Panc1 (cell line): ENCODE measurements around the gene ANAPC16. TPM values are rescaled to one million over a fixed set of nuclear protein-coding genes. Genes with fewer than 3 reads are reported as not detected.

ENCODE experiments used
- ATAC-seq: fragments of 200-7000 bp; cut with Tn5 transposase; 2 replicates; pipeline ENCODE4 v1.9.1; 2020; ENCODE audit warnings: mild to moderate bottlenecking, moderate library complexity
- BruUV-seq: library from RNA; stranded (reverse); fragments of 400-500 nt; replicated peaks from 2 replicates; lab custom pipeline; 2021; lab: Mats Ljungman, UMichigan
- CTCF ChIA-PET: fragments of 300-600 bp; sonication (Branson Sonifier 250); formaldehyde crosslinking; loops from one replicate; lab custom pipeline; 2022; ENCODE audit warnings: antibody characterized with exemption; lab: Charles Lee
- POLR2A ChIA-PET: fragments of 300-600 bp; sonication (Branson Sonifier 250); formaldehyde crosslinking; loops from one replicate; lab custom pipeline; 2022; ENCODE audit warnings: antibody characterized with exemption; lab: Charles Lee
- DNase-seq: peaks from one replicate; pipeline ENCODE4 v3.0.0-alpha.2; 2010; ENCODE audit warnings: low read depth, low spot score
- H3K27ac ChIP-seq: 2 replicates; pipeline ENCODE4 v1.5.1; 2011; ENCODE audit warnings: mild to moderate bottlenecking, low read length, inconsistent platforms
- H3K27me3 ChIP-seq: fragments of 200-500 bp; sonication (Bioruptor generic); 2 replicates; pipeline ENCODE4 v1.6.0; 2014; ENCODE audit warnings: low read length, inconsistent platforms; ENCODE audit not compliant: control insufficient read depth, insufficient read depth
- H3K36me3 ChIP-seq: fragments of 200-500 bp; sonication (Bioruptor generic); 2 replicates; pipeline ENCODE4 v1.5.1; 2014; ENCODE audit warnings: inconsistent platforms, mild to moderate bottlenecking, low read length, moderate library complexity; ENCODE audit not compliant: control insufficient read depth, insufficient read depth
- H3K4me1 ChIP-seq: 2 replicates; pipeline ENCODE4 v1.5.1; 2011; ENCODE audit warnings: inconsistent platforms, mild to moderate bottlenecking, low read length, moderate library complexity; ENCODE audit not compliant: control insufficient read depth, insufficient read depth
- H3K4me3 ChIP-seq, 2 experiments: 2 replicates each; pipeline ENCODE4 v1.5.1; 2011 to 2012; ENCODE audit warnings: low read depth in 2 of 2, low read length in 2 of 2, mild to moderate bottlenecking in 2 of 2, inconsistent platforms in 1 of 2, moderate library complexity in 1 of 2
- H3K9me3 ChIP-seq: fragments of 200-500 bp; sonication (Bioruptor generic); 2 replicates; pipeline ENCODE4 v1.5.1; 2014; ENCODE audit warnings: low read depth, mild to moderate bottlenecking, inconsistent platforms, low read length, moderate library complexity; ENCODE audit not compliant: control insufficient read depth, insufficient read depth
- POLR2AphosphoS5 ChIP-seq: IDR thresholded peaks from 2 replicates; pipeline ENCODE4 v1.6.1; 2012; ENCODE audit warnings: mild to moderate bottlenecking, low read depth, low read length, moderate library complexity
- SIN3A ChIP-seq: IDR thresholded peaks from 2 replicates; pipeline ENCODE4 v1.6.1; 2012; ENCODE audit warnings: low read depth, mild to moderate bottlenecking, low read length, moderate library complexity, borderline replicate concordance; ENCODE audit not compliant: insufficient read depth
- TCF7L2 ChIP-seq: IDR thresholded peaks from 2 replicates; pipeline ENCODE4 v1.6.1; 2011; ENCODE audit warnings: mild to moderate bottlenecking, low read depth, low read length, inconsistent platforms
- in situ Hi-C: cut with HindIII; loops from 2 replicates; pipeline ENCODE4 v1.10.0; 2016; ENCODE audit warnings: low sequenced_read_pairs, low pct_unique_long_range_greater_than_20kb
- intact Hi-C: fragments of 100-400 bp; cut with micrococcal nuclease; formaldehyde crosslinking; loops from one replicate; pipeline ENCODE4 v1.10.0; 2022; ENCODE audit not compliant: unreplicated experiment
- total RNA-seq: library from RNA; stranded (reverse); gene quantifications from one replicate; pipeline ENCODE4 v1.2.1, GENCODE V29; 2021; ENCODE audit not compliant: unreplicated experiment
- TF ChIP-seq, protein P1 (sequence below): fragments of 450-650 bp; IDR thresholded peaks from 2 replicates; pipeline ENCODE4 v1.5.1; 2017; ENCODE audit warnings: mild to moderate bottlenecking
- TF ChIP-seq, protein P2 (sequence below), 2 experiments: IDR thresholded peaks; 2 replicates each; pipeline ENCODE4 v1.6.1; 2011 to 2012; ENCODE audit warnings: low read depth in 2 of 2, control low read depth in 1 of 2, low read length in 1 of 2, mild to moderate bottlenecking in 1 of 2, moderate library complexity in 1 of 2; ENCODE audit not compliant: insufficient read depth in 1 of 2

Gene ANAPC16
- total RNA-seq, 1 experiment from 2014 or later = 110 TPM

DNA sequence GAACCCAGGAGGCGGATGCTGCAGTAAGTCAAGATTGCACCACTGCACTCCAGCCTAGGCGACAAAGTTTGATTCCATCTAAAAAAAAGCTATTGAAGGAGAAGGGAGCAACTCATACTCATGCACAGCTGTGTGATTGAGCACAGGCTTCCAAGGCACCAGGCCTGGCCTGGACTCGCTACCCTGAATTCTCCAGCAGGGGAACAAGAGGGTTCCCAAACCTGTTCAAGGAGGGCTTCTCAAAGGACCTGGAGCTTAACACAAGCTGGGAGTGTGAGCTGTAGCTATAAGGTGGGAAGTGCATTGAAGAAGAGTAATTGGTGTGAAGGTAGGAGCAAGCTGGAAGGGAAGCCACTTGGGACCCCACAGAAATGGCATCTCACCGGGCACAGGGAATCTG is 42.8 kb downstream of the ANAPC16 start:
- DNase-seq (no peak), ATAC-seq (no peak)
- Histone ChIP-seq H3K27me3 (no peaks in the 10 kb centered on the region), H3K36me3 (no peaks in the 10 kb centered on the region), H3K9me3 (no peaks in the 10 kb centered on the region), H3K4me3 (no peak overlapping the region), H3K4me1 (peaks cover 43% of the 10 kb centered on the region), H3K27ac (no peak overlapping the region)
- intact Hi-C loops = no loop called here
- in situ Hi-C loops = no loop called here
- TF ChIP-seq POLR2AphosphoS5 (no peak), SIN3A (no peak), TCF7L2 (no peak)
- TF ChIP-seq, protein P1, sequence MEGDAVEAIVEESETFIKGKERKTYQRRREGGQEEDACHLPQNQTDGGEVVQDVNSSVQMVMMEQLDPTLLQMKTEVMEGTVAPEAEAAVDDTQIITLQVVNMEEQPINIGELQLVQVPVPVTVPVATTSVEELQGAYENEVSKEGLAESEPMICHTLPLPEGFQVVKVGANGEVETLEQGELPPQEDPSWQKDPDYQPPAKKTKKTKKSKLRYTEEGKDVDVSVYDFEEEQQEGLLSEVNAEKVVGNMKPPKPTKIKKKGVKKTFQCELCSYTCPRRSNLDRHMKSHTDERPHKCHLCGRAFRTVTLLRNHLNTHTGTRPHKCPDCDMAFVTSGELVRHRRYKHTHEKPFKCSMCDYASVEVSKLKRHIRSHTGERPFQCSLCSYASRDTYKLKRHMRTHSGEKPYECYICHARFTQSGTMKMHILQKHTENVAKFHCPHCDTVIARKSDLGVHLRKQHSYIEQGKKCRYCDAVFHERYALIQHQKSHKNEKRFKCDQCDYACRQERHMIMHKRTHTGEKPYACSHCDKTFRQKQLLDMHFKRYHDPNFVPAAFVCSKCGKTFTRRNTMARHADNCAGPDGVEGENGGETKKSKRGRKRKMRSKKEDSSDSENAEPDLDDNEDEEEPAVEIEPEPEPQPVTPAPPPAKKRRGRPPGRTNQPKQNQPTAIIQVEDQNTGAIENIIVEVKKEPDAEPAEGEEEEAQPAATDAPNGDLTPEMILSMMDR = no peak
- TF ChIP-seq, protein P2, sequence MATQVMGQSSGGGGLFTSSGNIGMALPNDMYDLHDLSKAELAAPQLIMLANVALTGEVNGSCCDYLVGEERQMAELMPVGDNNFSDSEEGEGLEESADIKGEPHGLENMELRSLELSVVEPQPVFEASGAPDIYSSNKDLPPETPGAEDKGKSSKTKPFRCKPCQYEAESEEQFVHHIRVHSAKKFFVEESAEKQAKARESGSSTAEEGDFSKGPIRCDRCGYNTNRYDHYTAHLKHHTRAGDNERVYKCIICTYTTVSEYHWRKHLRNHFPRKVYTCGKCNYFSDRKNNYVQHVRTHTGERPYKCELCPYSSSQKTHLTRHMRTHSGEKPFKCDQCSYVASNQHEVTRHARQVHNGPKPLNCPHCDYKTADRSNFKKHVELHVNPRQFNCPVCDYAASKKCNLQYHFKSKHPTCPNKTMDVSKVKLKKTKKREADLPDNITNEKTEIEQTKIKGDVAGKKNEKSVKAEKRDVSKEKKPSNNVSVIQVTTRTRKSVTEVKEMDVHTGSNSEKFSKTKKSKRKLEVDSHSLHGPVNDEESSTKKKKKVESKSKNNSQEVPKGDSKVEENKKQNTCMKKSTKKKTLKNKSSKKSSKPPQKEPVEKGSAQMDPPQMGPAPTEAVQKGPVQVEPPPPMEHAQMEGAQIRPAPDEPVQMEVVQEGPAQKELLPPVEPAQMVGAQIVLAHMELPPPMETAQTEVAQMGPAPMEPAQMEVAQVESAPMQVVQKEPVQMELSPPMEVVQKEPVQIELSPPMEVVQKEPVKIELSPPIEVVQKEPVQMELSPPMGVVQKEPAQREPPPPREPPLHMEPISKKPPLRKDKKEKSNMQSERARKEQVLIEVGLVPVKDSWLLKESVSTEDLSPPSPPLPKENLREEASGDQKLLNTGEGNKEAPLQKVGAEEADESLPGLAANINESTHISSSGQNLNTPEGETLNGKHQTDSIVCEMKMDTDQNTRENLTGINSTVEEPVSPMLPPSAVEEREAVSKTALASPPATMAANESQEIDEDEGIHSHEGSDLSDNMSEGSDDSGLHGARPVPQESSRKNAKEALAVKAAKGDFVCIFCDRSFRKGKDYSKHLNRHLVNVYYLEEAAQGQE (IDR thresholded peaks at IDR 0.05; ENCODE audit: insufficient read depth in 1 of 2, low read depth in 2 of 2, low read length in 1 of 2) = no peak
- ChIA-PET CTCF (no interaction called here), POLR2A (interaction anchor here (0.7 kb wide), 2 partner anchors 48 to 292 kb away, joined by 3 to 16 read pairs; no protein-coding TSS in a partner anchor)
- BruUV-seq = no TSS peak

DNA sequence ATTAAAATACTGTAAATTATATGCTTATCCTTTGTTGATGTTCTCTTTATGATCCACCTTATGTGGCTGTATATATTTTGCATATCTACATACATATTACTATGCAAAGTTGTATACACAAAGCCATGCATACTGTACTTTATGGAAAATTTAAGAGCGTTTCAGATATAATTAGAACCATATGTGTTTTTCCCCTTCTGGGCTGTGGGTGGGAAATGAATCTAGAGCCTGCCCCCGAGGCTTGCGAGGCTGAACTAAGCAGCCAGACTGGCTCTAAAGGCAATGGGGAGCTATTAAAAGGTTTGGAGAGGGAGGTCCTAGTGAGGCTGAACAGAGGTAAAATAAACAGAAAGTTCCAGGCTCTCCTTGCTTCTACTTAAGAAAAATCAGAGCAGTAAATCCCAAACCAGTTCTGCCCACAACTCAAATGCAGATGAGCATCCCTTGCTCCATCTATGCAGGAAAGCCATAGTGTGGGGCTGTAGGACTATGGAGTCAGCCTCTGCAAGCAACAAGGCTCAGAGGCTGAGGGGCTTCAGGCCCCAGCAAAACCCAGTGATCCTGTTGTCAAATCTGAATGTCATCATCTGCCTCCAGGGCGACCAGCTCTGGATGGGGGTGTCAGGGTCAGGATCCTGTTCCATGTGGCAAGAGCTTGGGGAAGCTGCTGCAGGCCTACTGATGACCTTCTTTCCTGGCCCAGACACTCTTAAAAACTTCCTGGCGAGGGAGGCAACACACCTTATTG is 43.9 kb downstream of the ANAPC16 start:
- BruUV-seq = no TSS peak
- ATAC-seq (peak; percentile 8; the same call in 1 of the 2 replicates), DNase-seq (no peak)
- Histone ChIP-seq H3K27me3 (no peaks in the 10 kb centered on the region), H3K9me3 (no peaks in the 10 kb centered on the region), H3K4me3 (no peak overlapping the region), H3K4me1 (peaks cover 42% of the 10 kb centered on the region), H3K36me3 (no peaks in the 10 kb centered on the region), H3K27ac (peak overlapping the region; percentile 89)
- ChIA-PET POLR2A (no interaction called here), CTCF (no interaction called here)
- intact Hi-C loops = no loop called here
- in situ Hi-C loops = no loop called here
- no peak for TF ChIP-seq POLR2AphosphoS5
- TF ChIP-seq SIN3A = no peak
- TF ChIP-seq, protein P1 = no peak
- TF ChIP-seq TCF7L2 = no peak
- TF ChIP-seq, protein P2 (IDR thresholded peaks at IDR 0.05; ENCODE audit: insufficient read depth in 1 of 2, low read depth in 2 of 2, low read length in 1 of 2) = no peak
